Lower leg skin (tissue), 3 donors: ENCODE results near the gene TMC8.

ENCODE experiments used
- CTCF ChIP-seq, 3 donors: fragments of 450-650 bp; IDR thresholded peaks; one replicate each; pipeline ENCODE4 v1.5.1; 2016; ENCODE audit warnings: antibody characterized with exemption in 3 of 3, mild to moderate bottlenecking in 3 of 3, moderate library complexity in 2 of 3
- POLR2A ChIP-seq, 2 donors: fragments of 450-650 bp; IDR thresholded peaks; one replicate each; pipeline ENCODE4 v1.6.1; 2016 to 2017; ENCODE audit warnings: antibody characterized with exemption in 2 of 2, mild to moderate bottlenecking in 1 of 2, moderate library complexity in 1 of 2

- TF ChIP-seq CTCF (IDR thresholded peaks at IDR 0.05) (no peak), POLR2A (IDR thresholded peaks at IDR 0.05) (no peak)
Observed at GRCh38 chr17:78123258-78123929, 7.2 kb upstream of the TMC8 start.
